ENCODE measurements around the gene LAYN.

Gene LAYN

GRCh38 chr11:111559800-111560464 is 19.4 kb downstream of the LAYN start:
- no peaks in the 10 kb centered on the region for H3K79me1 ChIP-seq (ENCODE audit: low read length)
- no peak overlapping the region for H3K18ac ChIP-seq (ENCODE audit: low read length)
- WGBS (ENCODE audit: extremely low coverage, insufficient coverage, low lambda C conversion rate) = no CpG with 5 or more reads among the region's 11 CpGs
- H2BK5ac ChIP-seq (ENCODE audit: low read length) = no peak overlapping the region
- H3K4ac ChIP-seq (ENCODE audit: low read depth, low read length) = no peak overlapping the region
- no peak overlapping the region for H3K4me3 ChIP-seq (ENCODE audit: low read length)
- no peak overlapping the region for H3K27ac ChIP-seq (ENCODE audit: low read depth, low read length)
- DNase-seq = no peak
- H2AK5ac ChIP-seq (ENCODE audit: low read length) = no peak overlapping the region
- no peak overlapping the region for H3K56ac ChIP-seq (ENCODE audit: low read length)
- H3K79me2 ChIP-seq (ENCODE audit: control insufficient read depth, insufficient read depth, low read length) = no peaks in the 10 kb centered on the region
- no peak overlapping the region for H3K4me2 ChIP-seq (ENCODE audit: low read length)
- no peak overlapping the region for H4K8ac ChIP-seq (ENCODE audit: low read depth, low read length)
- H2BK15ac ChIP-seq (replicated peaks; ENCODE audit: low read depth) = no peak overlapping the region
- no peaks in the 10 kb centered on the region for H3K36me3 ChIP-seq (ENCODE audit: control insufficient read depth, insufficient read depth, low read length)
- H2BK120ac ChIP-seq (ENCODE audit: low read depth, low read length) = no peak overlapping the region
- H3K23ac ChIP-seq (ENCODE audit: low read length) = no peak overlapping the region
- no peak overlapping the region for H3K9ac ChIP-seq (ENCODE audit: low read length)
- no peak overlapping the region for H4K5ac ChIP-seq (ENCODE audit: low read length)
- no peaks in the 10 kb centered on the region for H3K4me1 ChIP-seq (ENCODE audit: control insufficient read depth, low read depth, low read length)
- H3K27me3 ChIP-seq (ENCODE audit: insufficient read depth, low read length, poor library complexity) = no peaks in the 10 kb centered on the region

GRCh38 chr11:111560800-111561199 is 20.3 kb downstream of the LAYN start:
- no CpG with 5 or more reads among the region's 3 CpGs for WGBS (ENCODE audit: extremely low coverage, insufficient coverage, low lambda C conversion rate)
- no peak overlapping the region for H3K9ac ChIP-seq (ENCODE audit: low read length)

GRCh38 chr11:111561306-111561705 is 20.8 kb downstream of the LAYN start:
- Histone ChIP-seq H4K8ac (ENCODE audit: low read depth, low read length) (no peak overlapping the region), H3K79me1 (ENCODE audit: low read length) (no peaks in the 10 kb centered on the region), H3K4me3 (ENCODE audit: low read length) (no peak overlapping the region), H2BK120ac (ENCODE audit: low read depth, low read length) (no peak overlapping the region), H4K5ac (ENCODE audit: low read length) (no peak overlapping the region), H3K27me3 (ENCODE audit: insufficient read depth, low read length, poor library complexity) (no peaks in the 10 kb centered on the region), H3K4me1 (ENCODE audit: control insufficient read depth, low read depth, low read length) (no peaks in the 10 kb centered on the region), H3K56ac (ENCODE audit: low read length) (no peak overlapping the region), H3K18ac (ENCODE audit: low read length) (no peak overlapping the region), H2AK5ac (ENCODE audit: low read length) (no peak overlapping the region), H3K9ac (ENCODE audit: low read length) (no peak overlapping the region), H3K79me2 (ENCODE audit: control insufficient read depth, insufficient read depth, low read length) (no peaks in the 10 kb centered on the region), H3K23ac (ENCODE audit: low read length) (no peak overlapping the region), H3K36me3 (ENCODE audit: control insufficient read depth, insufficient read depth, low read length) (no peaks in the 10 kb centered on the region), H3K4ac (ENCODE audit: low read depth, low read length) (no peak overlapping the region), H2BK5ac (ENCODE audit: low read length) (no peak overlapping the region), H2BK15ac (replicated peaks; ENCODE audit: low read depth) (no peak overlapping the region), H3K4me2 (ENCODE audit: low read length) (no peak overlapping the region), H3K27ac (ENCODE audit: low read depth, low read length) (no peak overlapping the region)
- no peak for DNase-seq
- no CpG with 5 or more reads among the region's 3 CpGs for WGBS (ENCODE audit: extremely low coverage, insufficient coverage, low lambda C conversion rate)

More at GRCh38 chr11:111560800-111561199, 20.3 kb downstream of the LAYN start:
- no peak overlapping the region for H3K4ac ChIP-seq (ENCODE audit: low read depth, low read length)
- H4K5ac ChIP-seq (ENCODE audit: low read length) = no peak overlapping the region
- no peak for DNase-seq
- H3K79me2 ChIP-seq (ENCODE audit: control insufficient read depth, insufficient read depth, low read length) = no peaks in the 10 kb centered on the region
- H3K23ac ChIP-seq (ENCODE audit: low read length) = no peak overlapping the region
- H3K36me3 ChIP-seq (ENCODE audit: control insufficient read depth, insufficient read depth, low read length) = no peaks in the 10 kb centered on the region
- no peak overlapping the region for H2BK15ac ChIP-seq (replicated peaks; ENCODE audit: low read depth)
- H3K27me3 ChIP-seq (ENCODE audit: insufficient read depth, low read length, poor library complexity) = no peaks in the 10 kb centered on the region
- H2BK5ac ChIP-seq (ENCODE audit: low read length) = no peak overlapping the region
- no peak overlapping the region for H2AK5ac ChIP-seq (ENCODE audit: low read length)
- H3K4me2 ChIP-seq (ENCODE audit: low read length) = no peak overlapping the region
- no peaks in the 10 kb centered on the region for H3K4me1 ChIP-seq (ENCODE audit: control insufficient read depth, low read depth, low read length)
- H3K27ac ChIP-seq (ENCODE audit: low read depth, low read length) = no peak overlapping the region
- no peaks in the 10 kb centered on the region for H3K79me1 ChIP-seq (ENCODE audit: low read length)
- H3K4me3 ChIP-seq (ENCODE audit: low read length) = no peak overlapping the region
- no peak overlapping the region for H3K56ac ChIP-seq (ENCODE audit: low read length)
- no peak overlapping the region for H2BK120ac ChIP-seq (ENCODE audit: low read depth, low read length)
- no peak overlapping the region for H4K8ac ChIP-seq (ENCODE audit: low read depth, low read length)
- no peak overlapping the region for H3K18ac ChIP-seq (ENCODE audit: low read length)

DNA sequence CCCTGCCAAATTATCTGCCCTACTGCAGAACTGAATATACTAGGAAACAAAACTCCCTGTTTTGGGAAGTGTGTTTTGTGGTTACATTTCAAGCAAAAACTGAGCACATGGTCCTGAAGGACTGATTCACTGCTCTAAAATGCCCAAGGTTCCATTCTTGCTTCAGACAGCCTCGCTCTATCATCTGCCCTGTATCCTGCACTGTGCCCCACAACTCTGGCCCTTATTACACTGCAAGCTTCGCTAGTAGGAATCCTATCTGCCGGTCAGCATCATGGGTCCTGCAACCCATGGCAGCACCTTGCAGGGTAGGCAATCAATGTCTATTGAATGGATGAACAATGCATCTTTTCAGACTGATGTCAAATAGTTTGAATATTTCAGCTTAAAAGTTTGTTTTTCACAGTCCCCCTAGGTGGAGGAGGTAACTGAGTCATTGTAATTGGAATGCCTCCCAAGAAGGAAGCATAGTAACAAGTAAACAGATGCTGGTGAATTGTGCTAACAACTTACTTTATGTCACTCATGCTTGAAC is 21.3 kb downstream of the LAYN start:
- H3K56ac ChIP-seq (ENCODE audit: low read length) = no peak overlapping the region
- WGBS (ENCODE audit: extremely low coverage, insufficient coverage, low lambda C conversion rate) = no CpG with 5 or more reads among the region's 3 CpGs
- H2AK5ac ChIP-seq (ENCODE audit: low read length) = no peak overlapping the region
- H3K36me3 ChIP-seq (ENCODE audit: control insufficient read depth, insufficient read depth, low read length) = no peaks in the 10 kb centered on the region
- H3K23ac ChIP-seq (ENCODE audit: low read length) = no peak overlapping the region
- no peak overlapping the region for H3K27ac ChIP-seq (ENCODE audit: low read depth, low read length)
- no peaks in the 10 kb centered on the region for H3K4me1 ChIP-seq (ENCODE audit: control insufficient read depth, low read depth, low read length)
- no peak overlapping the region for H3K18ac ChIP-seq (ENCODE audit: low read length)
- H2BK120ac ChIP-seq (ENCODE audit: low read depth, low read length) = no peak overlapping the region
- no peak overlapping the region for H4K5ac ChIP-seq (ENCODE audit: low read length)
- no peak overlapping the region for H3K9ac ChIP-seq (ENCODE audit: low read length)
- no peaks in the 10 kb centered on the region for H3K27me3 ChIP-seq (ENCODE audit: insufficient read depth, low read length, poor library complexity)
- no peaks in the 10 kb centered on the region for H3K79me2 ChIP-seq (ENCODE audit: control insufficient read depth, insufficient read depth, low read length)
- H3K4ac ChIP-seq (ENCODE audit: low read depth, low read length) = no peak overlapping the region
- no peak overlapping the region for H2BK5ac ChIP-seq (ENCODE audit: low read length)
- no peak overlapping the region for H3K4me3 ChIP-seq (ENCODE audit: low read length)
- DNase-seq = peak; percentile 74
- H2BK15ac ChIP-seq (replicated peaks; ENCODE audit: low read depth) = no peak overlapping the region
- no peak overlapping the region for H4K8ac ChIP-seq (ENCODE audit: low read depth, low read length)
- no peak overlapping the region for H3K4me2 ChIP-seq (ENCODE audit: low read length)
- H3K79me1 ChIP-seq (ENCODE audit: low read length) = no peaks in the 10 kb centered on the region

DNA sequence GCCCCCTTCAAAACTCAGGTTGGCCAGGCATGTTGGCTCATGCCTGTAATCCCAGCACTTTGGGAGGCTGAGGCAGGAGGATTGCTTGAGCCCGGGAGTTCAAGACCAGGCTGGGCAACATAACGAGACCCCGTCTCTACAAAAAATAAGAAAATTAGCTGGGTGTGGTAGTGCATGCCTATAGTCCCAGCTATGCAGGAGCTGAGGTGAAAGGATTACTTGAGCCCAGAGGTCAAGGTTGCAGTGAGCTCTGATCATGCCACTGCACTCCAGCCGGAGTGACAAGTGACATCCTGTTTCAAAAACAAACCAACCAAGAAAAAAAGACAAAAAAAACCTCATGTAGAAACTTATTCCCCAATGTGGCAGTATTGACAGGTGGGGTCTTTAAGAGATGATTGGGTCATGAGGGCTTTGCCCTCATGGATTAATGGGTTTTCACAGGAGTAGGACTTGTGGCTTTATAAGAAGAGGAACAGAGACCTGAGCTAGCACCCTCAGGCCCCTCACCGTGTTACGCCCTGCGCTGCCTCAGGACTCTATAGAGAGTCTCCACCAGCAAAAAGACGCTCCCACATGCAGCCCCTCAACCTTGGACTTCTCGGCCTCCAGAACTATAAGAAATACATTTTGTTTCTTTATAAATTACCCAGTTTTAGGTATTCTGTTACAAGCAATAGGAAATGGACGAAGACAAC is 22.3 kb downstream of the LAYN start:
- no peaks in the 10 kb centered on the region for H3K4me1 ChIP-seq (ENCODE audit: control insufficient read depth, low read depth, low read length)
- H3K4me3 ChIP-seq (ENCODE audit: low read length) = no peak overlapping the region
- no peak overlapping the region for H3K23ac ChIP-seq (ENCODE audit: low read length)
- H2BK15ac ChIP-seq (replicated peaks; ENCODE audit: low read depth) = no peak overlapping the region
- H3K79me1 ChIP-seq (ENCODE audit: low read length) = no peaks in the 10 kb centered on the region
- H3K79me2 ChIP-seq (ENCODE audit: control insufficient read depth, insufficient read depth, low read length) = no peaks in the 10 kb centered on the region
- no peak for DNase-seq
- no peak overlapping the region for H3K27ac ChIP-seq (ENCODE audit: low read depth, low read length)
- no peak overlapping the region for H3K9ac ChIP-seq (ENCODE audit: low read length)
- H2BK5ac ChIP-seq (ENCODE audit: low read length) = no peak overlapping the region
- no peaks in the 10 kb centered on the region for H3K27me3 ChIP-seq (ENCODE audit: insufficient read depth, low read length, poor library complexity)
- no peak overlapping the region for H2BK120ac ChIP-seq (ENCODE audit: low read depth, low read length)
- no peak overlapping the region for H2AK5ac ChIP-seq (ENCODE audit: low read length)
- no peak overlapping the region for H3K56ac ChIP-seq (ENCODE audit: low read length)
- no peaks in the 10 kb centered on the region for H3K36me3 ChIP-seq (ENCODE audit: control insufficient read depth, insufficient read depth, low read length)
- no peak overlapping the region for H3K4ac ChIP-seq (ENCODE audit: low read depth, low read length)
- no CpG with 5 or more reads among the region's 10 CpGs for WGBS (ENCODE audit: extremely low coverage, insufficient coverage, low lambda C conversion rate)
- no peak overlapping the region for H3K18ac ChIP-seq (ENCODE audit: low read length)
- H4K5ac ChIP-seq (ENCODE audit: low read length) = no peak overlapping the region
- H4K8ac ChIP-seq (ENCODE audit: low read depth, low read length) = no peak overlapping the region
- H3K4me2 ChIP-seq (ENCODE audit: low read length) = no peak overlapping the region

Data from mesendoderm (in vitro differentiated cells).